ENCODE measurements around the gene NAV3.

Gene NAV3

DNA sequence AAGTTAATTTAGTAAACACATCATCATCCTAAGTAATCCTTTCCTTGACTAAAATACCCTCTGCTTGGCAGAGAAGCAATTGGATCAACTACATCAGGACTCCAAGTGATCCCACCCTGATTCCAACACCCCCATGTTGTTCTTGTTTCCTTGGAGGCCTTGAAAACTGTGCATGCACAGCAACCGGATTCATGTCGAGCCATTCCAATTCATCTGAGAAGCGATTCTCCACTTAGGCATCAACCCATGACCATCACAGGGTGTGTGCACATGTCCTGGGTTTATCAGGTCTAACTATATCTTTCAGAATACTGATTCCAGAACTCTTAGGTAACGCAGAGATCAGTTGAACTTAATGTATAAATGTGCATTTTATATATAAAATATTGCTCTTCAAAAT, 163.0 kb downstream of the NAV3 start:
- DNase-seq: no peak

DNA sequence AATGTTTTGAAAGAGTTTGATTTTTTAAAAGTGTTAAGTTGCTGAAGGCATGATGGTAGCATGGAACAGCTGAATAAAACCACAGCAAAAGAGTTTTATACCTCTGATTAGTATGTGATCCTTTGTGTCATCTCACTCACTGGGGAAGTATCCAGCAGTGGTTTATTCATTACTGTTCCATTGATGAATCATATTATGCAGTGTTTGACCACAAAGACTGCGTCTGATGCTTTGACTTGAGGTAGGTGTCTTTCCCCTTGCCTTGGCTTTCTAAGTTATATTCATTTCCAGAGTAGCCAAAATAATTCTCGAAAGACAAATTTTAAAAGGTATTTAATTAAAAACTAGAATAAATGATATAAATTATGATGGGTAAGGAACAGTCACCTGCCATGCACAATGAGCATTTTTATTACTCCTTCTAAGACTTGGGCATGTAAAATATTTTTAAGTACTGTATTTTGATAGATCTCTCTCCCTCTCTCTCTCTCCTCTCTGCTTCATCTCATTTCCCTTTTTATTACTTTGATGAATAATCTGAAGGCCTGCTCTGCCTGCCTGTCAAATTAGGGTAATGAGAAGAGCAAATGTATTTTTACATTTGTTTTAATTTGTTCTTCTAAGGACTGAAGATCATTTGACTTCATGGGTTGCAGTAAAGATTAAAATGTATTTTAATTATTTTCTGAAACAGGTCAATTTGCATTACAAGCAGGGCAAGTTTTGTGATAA, 164.9 kb downstream of the NAV3 start:
- DNase-seq: no peak

DNA sequence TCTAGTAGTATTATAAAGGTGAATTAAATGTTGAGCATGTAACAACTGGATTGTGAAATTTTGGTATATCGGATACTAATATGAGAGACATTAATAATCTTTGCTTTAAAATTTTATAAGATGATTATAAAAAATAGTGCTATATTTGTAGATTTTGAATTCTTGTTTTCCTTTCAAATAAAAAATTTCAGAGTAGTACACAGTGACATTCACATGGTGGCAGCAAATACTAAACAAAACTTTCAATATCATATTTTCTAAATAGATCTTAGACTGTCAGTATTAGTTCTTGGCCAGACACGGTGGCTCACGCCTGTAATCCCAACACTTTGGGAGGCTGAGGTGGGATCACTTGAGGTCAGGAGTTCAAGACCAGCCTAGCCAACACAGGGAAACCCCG, 166.0 kb downstream of the NAV3 start:
- DNase-seq: no peak

DNA sequence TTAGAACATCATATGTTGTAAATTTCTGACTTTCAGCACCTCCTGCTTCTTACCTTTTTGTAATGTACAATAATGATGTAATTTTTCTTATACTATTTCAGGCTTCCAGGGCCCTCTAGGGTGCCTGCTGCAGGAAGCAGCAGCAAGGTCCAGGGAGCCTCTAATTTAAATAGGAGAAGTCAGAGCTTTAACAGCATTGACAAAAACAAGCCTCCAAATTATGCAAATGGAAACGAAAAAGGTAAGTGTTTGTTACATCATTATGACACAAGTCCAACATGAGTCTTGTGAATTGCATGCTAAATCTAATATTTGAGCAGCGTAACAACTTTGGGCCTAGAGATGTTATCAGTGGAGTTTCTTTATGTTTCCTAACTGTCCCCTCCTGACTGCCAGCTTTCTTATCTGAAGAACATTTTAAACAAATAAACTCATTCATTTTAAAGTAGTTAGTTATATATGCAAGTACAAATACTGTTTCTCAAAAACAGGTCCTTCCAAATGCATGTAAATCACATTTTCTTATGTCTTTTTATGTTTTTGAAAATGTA, 167.6 kb downstream of the NAV3 start:
- no peak for DNase-seq

DNA sequence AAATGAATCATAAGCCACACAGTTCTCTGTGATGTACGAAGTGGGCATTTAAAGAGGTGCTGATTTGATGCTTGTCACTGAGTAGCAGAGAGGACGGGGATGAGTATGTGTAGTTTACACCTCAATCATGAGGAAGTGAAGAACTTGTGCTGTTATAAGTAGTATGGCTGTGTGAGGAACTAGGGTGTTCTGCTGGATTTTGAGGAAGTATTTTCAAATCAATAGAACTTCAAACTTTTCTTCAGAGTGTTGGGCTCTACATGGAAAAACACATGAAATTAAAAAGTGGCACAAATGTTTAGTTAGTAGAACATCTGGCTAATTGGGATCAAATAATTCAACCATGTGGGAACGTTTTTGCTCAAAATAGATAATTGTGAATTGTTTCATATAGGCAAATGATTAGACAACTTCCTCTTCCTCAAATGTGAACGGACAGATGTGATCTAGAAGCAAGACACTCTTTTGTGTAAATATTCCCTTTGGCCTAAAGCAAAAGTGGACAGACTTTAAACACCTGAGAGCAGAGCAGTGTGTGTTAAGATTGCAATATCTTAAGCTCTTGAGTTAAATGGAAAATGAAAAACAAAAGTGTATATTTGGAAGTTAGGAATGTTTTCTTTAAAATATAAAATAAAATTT, 168.5 kb downstream of the NAV3 start:
- DNase-seq: no peak

DNA sequence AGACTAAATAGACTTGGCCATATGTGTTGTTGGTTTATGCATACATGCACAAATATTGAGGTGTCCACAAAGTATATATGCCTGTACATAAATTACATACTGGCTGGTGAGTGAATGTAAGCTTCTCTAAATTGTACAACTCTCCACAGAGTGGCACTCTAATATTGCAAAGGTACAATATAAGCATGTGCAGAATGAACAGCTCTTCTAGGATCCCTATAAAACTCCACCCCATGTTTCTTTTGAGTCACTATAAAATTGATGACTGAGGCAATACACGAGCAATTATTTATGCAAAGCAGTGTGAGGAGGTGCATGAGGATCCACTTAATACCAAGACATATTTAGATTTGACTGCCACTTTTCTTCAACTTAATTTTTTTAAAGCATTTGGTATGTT, 172.2 kb downstream of the NAV3 start:
- peak; percentile 13 for DNase-seq

DNA sequence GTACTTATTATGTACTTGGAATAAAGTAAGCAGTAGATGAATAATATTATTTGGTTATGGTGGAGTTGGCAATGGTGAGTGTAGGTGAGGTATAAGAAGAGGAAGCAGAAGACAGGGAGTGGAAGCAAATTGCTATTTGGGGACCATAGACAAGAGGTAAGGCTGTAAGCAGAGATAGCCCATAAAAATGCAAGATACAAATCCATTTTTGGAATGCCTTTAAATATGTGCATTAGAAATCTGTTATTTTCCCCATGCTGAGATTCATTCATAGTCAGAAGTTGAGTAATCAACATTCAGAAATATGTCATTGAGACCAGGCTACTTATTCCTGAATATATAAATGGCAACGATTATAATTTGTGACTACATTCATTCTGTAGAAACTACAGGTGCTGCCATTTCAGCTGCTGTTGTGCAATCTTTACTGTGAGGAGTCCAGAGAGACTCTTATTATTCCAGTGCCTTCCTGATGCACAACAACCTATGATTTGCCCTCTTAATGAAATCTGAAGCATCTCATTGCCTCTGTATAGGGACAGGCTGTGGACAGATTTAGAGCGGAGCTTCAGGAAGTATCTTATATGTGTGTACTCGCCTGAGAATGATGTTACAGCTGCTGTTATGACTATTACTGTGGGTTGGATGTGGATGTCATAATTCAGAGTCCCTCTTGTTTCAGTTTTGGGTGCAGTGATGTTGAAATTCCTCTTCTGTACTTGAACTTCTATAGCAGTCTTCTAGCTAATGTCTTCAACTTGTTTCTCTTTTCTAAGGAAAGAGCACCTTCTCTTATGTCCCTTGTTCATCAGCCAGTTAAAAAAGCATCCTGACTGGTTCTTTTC, 173.8 kb downstream of the NAV3 start:
- DNase-seq: no peak

DNA sequence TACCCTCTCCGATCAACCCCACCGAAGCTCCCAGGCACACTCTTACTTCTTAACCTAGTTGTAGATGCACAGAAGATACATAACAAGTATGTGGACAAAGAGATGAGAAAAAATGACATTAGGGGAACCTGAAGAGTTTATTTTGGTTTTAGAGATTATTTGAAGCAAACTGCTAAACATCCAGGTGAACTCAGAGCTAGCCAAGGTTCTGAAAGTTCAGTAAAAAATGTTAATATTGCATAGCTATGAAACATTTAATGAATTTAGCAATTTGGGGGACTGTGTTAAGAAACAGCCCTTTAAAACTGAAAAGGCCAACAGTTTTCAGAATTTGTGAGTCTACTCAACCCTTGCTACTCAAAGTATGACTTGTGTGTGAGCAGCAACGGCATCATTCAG, 174.4 kb downstream of the NAV3 start:
- no peak for DNase-seq

DNA sequence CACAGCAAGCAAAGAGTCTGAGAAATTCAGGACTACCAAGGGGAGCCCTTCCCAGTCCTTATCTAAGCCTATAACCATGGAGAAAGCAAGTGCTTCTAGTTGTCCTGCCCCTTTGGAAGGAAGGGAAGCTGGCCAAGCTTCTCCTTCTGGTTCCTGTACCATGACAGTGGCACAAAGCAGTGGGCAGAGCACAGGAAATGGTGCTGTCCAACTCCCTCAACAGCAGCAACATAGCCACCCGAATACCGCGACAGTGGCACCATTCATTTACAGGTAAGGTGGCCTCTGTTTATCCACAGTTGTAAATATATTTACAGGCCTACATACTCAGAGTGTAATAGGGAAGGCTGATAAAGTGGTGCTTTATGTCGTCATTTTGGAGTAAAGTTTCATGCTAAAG, 176.5 kb downstream of the NAV3 start:
- DNase-seq: no peak

DNA sequence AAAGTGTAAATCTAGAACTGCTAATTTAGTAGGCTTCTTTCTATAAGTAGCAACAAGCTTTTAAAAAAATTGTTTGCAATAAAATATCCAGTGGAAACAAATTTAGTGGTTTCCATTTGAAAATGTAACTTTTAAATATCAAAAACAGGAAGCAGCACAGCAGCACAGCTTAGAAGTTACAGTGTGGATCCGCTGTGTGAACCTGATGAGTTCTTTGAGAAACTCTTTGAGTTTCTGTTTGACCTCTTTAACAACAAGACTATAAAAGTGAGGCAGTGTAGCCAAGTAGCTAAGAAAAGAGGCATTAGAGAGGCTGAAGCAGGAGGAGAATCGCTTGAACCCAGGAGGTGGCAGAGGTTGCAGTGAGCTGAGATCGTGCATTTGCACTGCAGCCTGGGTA, 178.3 kb downstream of the NAV3 start:
- no peak for DNase-seq

DNA sequence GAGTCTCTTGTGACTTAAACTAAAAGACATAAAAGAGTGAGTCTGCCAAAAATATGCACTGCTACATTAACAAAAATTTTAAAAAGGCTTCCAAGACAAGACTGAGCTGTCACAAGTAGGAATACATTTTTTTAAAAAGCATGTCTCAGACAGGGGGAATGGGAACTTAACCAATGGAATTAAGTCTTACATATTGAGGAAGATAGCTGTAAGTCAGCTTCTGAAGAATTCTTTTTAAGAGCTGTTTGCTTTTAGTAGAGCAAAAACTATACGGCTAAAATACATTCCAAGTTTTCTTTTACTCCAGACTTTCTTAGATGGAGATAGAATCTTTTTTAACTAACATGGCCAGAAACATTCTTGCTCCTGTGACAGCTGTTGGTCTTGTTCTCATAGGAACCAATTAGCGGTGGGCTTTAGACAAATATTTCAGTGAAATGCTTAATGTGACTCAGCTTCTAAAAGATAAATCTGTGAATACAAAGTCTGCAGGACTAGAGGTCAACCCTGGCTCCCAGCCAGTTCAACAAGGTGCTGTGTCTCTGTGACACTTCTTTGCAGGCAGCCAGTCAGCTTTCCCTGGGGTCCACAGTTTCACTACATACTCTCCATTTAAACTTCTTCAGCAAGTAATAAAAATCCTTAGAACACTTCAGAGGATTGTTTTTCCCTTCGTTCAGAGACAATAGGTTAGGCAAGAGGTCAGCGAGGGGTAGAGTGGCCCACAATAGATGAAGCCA, 187.6 kb downstream of the NAV3 start:
- no peak for DNase-seq

DNA sequence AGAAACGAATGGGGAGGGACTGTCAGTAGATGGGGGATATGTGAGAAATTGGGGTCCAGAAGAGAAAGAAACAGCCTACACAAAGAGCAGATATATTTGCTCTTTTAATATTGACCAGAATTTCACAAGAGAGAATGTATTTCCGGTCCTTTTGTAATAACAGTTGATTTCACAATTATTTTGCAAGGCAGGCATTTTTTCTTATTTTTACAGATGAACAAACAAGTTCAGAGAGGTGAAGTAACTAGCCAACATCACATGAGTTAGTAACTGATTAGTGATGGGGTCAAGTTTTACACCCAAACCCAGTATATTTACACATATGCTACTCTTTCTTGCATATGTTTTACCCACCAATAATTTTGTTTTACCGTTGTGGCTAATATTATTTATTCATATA, 188.2 kb downstream of the NAV3 start:
- DNase-seq: no peak

DNA sequence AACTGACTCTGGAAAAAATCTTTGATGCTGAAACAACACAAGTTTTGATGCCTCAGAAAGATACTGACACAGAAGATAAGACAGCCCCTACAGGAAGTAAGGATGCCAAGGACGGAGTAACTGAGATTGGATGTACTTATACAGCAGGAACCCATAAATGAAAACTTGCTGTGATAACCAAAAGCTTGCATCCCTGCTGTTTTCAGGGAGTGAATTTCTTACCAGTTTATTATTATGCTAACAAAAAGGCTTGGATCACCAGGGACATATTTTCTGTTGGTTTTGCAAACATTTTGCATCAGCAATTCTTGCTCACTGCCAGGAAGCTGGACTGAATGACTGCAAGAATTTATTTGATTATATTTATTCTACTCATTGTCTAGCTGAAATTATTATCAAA, 197.7 kb downstream of the NAV3 start:
- DNase-seq: no peak

DNA sequence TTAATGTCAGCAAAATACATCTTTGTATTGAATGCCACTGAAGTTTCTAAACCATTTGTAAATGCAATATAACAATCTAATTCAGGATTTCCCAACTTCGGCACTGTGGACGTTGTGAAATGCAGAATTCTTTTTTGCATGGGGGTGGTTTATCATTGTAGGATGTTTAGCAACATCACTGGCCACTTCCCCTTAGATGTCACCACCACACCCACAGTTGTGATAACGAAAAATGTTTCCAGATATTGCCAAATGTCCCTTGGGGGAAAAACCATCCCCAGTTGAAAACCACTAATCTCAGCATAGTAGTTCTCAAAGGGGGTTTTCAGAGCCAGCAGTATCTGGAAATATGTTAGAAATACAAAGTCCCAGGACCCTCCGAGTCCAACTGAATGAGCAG, 203.3 kb downstream of the NAV3 start:
- no peak for DNase-seq

DNA sequence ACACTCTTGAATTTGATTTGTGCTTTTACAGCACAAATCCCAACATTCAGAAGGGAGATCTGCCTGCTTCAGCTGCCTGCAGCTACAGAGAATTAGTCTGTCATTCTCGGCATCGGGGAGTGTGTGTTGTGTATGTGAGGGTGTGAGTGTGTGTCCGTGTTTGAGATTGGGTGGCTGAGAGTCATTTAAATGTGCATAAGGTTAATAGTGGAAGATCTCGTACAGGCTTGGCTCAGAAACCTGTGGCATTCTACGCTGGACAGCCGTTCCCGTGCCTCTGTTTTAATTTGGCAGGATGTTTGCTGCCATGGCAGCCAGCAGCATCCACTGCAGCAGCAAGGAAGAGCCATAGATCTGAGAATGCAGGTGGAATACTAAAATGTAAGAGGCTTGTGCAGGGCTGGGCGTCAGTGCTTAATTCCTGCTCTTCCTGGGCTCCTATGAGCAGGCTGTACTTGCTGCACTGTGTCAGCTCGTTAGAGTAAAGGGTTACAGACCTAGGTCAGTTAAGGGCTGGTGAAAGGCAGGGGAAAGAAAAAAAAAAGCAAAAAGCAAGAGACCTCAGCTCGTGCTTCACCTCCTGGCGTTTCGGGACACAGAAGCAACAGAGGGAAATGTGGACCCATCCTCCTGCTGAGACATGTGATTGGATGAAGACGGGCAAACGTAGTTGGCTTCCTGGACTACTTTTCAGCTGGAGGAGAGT, 205.4 kb downstream of the NAV3 start:
- no peak for DNase-seq

DNA sequence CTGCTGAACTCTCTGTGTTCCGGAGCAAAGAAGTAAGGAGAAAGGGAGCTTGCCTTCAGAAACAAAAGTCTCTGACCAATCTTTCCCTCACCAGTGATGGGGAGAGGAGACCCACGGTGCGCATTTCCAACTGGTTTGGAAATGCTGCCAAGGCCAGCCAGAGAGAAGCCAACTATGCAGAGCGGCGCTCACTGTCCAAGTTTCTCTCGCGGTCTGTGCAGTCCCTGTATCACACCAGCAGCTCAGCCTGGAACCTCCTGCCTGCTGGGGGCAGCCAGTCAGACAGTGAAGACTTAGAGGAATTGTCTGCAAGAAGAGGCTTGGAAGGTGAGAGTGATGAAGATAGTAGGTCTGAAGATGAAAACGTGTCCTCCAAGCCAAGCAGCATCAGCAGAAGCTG, 206.2 kb downstream of the NAV3 start:
- no peak for DNase-seq

DNA sequence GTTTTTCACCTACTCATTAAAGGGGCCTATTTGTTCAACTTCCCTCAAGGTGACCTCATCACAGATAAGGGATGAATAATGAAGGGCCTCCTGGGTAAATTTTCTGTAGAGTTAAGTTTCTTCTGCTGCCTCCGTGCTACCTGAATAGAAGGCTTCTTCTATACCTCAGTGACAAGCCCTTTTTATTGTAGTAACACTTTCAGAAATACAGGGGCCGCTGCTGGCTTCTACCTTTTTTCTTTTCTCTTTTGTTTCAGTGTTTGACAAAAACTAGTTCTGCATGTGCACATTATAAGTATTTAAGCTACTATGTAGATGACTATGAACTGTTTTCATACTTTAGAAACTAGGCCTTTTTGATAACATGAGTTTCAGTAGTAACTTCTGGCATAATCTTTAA, 207.0 kb downstream of the NAV3 start:
- DNase-seq: no peak

DNA sequence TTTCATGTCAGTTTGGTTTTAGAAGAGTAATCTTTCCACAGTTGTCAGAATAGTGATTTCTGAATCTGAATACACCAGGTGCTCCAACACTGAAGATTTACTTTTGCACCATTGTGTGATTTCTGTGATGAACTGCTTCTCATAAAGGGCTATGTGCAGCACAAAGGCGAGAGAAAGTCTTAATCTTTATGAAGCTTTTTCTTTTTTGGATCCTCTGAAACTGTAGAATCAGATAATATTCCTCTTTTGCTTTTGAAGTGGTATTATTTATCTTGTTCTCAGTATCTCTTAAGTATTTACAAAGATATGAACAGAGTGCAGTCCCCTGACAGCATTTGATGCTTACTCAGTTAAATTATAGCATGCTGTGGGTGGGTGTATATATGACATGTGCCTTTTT, 207.8 kb downstream of the NAV3 start:
- no peak for DNase-seq

DNA sequence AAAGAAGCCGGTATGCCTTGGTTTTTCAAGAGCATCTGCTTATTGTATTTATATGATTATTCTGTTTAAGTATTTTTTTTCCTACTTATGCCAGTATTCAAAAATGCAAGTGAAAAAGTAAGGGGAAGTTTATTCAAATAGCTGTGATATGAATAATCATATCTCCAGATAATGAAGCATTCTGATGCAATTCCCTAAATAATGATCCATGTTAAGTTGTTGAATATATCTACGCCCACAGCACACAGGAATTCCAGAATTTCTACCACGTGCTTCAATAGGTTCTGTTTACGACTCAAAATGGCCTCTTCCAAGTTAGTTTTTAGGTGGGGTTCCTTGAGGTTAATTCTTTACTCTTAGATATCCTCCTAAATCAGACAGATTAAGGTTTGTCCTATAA, 208.3 kb downstream of the NAV3 start:
- DNase-seq: no peak

DNA sequence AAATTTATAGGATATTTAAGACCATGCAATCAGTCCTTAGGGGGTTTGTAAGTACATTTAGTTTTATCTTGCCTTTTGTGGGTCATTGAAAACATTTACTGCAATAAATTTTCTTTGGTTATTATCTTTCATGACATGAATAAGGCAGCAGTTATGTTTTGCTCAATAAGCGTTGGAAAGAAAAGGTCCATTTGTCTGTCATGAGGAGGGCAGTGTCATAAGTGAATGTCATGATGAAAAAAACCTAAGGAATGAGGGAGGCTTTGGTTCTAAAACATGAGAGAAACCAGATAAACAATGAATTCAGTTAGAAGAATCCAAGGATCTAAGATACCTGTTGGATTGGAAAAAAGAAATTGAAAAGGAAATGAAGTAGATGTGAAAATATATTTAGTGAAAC, 209.4 kb downstream of the NAV3 start:
- DNase-seq: no peak

DNA sequence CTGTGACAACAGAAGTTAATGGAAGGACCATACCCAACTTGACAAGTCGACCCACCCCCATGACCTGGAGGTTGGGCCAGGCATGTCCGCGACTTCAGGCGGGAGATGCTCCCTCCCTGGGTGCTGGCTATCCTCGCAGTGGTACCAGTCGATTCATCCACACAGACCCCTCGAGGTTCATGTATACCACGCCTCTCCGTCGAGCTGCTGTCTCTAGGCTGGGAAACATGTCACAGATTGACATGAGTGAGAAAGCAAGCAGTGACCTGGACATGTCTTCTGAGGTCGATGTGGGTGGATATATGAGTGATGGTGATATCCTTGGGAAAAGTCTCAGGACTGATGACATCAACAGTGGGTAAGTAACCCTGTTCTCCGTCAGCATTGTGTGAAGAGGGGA, 220.1 kb downstream of the NAV3 start:
- no peak for DNase-seq

DNA sequence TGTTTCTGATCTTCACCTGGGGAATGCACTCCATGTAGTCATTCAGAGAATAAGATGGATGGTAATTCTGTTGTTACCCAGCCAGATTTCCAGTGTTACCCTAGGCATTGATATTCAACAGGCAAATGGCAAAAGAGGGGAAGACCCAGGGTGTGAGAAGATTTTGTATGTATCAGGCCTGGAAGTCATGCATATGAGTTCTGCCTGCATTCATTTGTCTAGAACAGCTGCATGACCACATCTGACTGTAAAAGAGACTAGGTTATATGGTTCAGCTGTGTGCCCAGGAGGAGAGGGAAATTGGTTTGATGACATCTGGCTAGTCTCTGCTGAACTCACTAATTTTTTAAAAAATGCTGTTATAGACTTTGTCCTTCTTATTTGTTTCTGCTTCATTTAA, 224.9 kb downstream of the NAV3 start:
- no peak for DNase-seq
